ENCODE measurements around the gene RMND5B.

Gene RMND5B

DNA sequence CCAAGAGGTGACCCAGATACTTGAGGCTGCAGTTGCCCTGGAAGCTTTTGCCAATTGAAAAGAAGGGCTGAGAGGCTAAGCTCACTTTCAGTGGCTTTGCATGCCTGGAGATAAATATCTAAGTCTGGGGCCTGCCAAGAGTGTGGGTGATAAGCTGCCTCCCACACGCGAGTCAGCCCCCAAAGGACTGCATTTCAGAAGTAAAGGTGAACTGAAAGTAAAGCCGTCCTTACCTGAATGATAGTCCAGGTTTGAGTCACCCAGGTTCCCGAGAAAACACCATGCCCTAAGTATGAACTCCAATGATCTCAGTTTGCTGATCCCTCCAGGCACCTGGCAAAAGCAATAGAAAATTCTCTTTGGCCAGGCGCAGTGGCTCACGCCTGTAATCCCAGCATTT, 40.0 kb upstream of the RMND5B start:
- H3K4me3 ChIP-seq (ENCODE audit: low read depth, low read length): no peak overlapping the region
- no peak for DNase-seq (ENCODE audit: low read depth)
- TF ChIP-seq, protein P1, sequence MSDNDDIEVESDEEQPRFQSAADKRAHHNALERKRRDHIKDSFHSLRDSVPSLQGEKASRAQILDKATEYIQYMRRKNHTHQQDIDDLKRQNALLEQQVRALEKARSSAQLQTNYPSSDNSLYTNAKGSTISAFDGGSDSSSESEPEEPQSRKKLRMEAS (IDR thresholded peaks at IDR 0.05; ENCODE audit: low read depth, low read length): no peak

GRCh38 chr5:178093134-178093533, 37.7 kb upstream of the RMND5B start:
- no peak for TF ChIP-seq CTCF (IDR thresholded peaks at IDR 0.05; ENCODE audit: low read depth, low read length)
- no peak for TF ChIP-seq POLR2A (IDR thresholded peaks at IDR 0.05; ENCODE audit: extremely low read depth, insufficient read length)
- TF ChIP-seq MYC (IDR thresholded peaks at IDR 0.05; ENCODE audit: low read depth, low read length): no peak
- TF ChIP-seq, protein P1 (IDR thresholded peaks at IDR 0.05; ENCODE audit: low read depth, low read length): no peak
- no peak for DNase-seq (ENCODE audit: low read depth)
- no peak overlapping the region for H3K4me3 ChIP-seq (ENCODE audit: low read depth, low read length)

GRCh38 chr5:178094345-178094744, 36.5 kb upstream of the RMND5B start:
- DNase-seq (ENCODE audit: low read depth): no peak
- TF ChIP-seq POLR2A (IDR thresholded peaks at IDR 0.05; ENCODE audit: extremely low read depth, insufficient read length) (no peak), MYC (IDR thresholded peaks at IDR 0.05; ENCODE audit: low read depth, low read length) (no peak), CTCF (IDR thresholded peaks at IDR 0.05; ENCODE audit: low read depth, low read length) (no peak)
- TF ChIP-seq, protein P1 (IDR thresholded peaks at IDR 0.05; ENCODE audit: low read depth, low read length): no peak
- H3K4me3 ChIP-seq (ENCODE audit: low read depth, low read length): no peak overlapping the region

- no peak overlapping the region for H3K4me3 ChIP-seq (ENCODE audit: low read depth, low read length)
- no peak for DNase-seq (ENCODE audit: low read depth)
- TF ChIP-seq POLR2A (IDR thresholded peaks at IDR 0.05; ENCODE audit: extremely low read depth, insufficient read length): no peak
- no peak for TF ChIP-seq CTCF (IDR thresholded peaks at IDR 0.05; ENCODE audit: low read depth, low read length)
- no peak for TF ChIP-seq MYC (IDR thresholded peaks at IDR 0.05; ENCODE audit: low read depth, low read length)
- TF ChIP-seq, protein P1 (IDR thresholded peaks at IDR 0.05; ENCODE audit: low read depth, low read length): no peak
Observed at GRCh38 chr5:178098685-178099084, 32.1 kb upstream of the RMND5B start.

GRCh38 chr5:178103612-178104011, 27.2 kb upstream of the RMND5B start:
- H3K4me3 ChIP-seq (ENCODE audit: low read depth, low read length): no peak overlapping the region
- TF ChIP-seq, protein P1 (IDR thresholded peaks at IDR 0.05; ENCODE audit: low read depth, low read length): no peak
- TF ChIP-seq CTCF (IDR thresholded peaks at IDR 0.05; ENCODE audit: low read depth, low read length): no peak
- no peak for TF ChIP-seq POLR2A (IDR thresholded peaks at IDR 0.05; ENCODE audit: extremely low read depth, insufficient read length)
- no peak for TF ChIP-seq MYC (IDR thresholded peaks at IDR 0.05; ENCODE audit: low read depth, low read length)
- no peak for DNase-seq (ENCODE audit: low read depth)

DNA sequence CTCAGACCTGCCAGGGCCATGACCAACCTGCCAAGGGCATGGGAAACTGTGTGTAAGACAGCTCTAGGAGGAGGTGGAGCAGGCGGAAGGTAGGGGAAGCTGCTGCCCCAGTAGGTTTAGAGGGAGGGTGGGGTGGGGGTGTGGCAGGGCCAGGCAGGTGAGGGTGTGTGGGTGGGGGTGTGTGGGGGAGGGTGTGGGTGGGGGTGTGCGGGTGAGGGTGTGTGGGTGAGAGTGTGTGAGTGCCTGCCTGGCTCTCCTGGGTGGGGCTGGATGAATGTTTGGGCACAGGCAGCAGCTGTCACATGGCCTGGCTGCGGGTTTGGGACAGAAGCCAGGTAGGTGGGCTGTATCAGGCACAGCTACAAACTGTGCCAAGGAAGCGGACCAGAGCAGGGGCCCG, 26.3 kb upstream of the RMND5B start:
- H3K4me3 ChIP-seq (ENCODE audit: low read depth, low read length): no peak overlapping the region
- TF ChIP-seq MYC (IDR thresholded peaks at IDR 0.05; ENCODE audit: low read depth, low read length): no peak
- TF ChIP-seq CTCF (IDR thresholded peaks at IDR 0.05; ENCODE audit: low read depth, low read length): no peak
- TF ChIP-seq POLR2A (IDR thresholded peaks at IDR 0.05; ENCODE audit: extremely low read depth, insufficient read length): no peak
- TF ChIP-seq, protein P1 (IDR thresholded peaks at IDR 0.05; ENCODE audit: low read depth, low read length): no peak
- no peak for DNase-seq (ENCODE audit: low read depth)
